Mesothelial cell of epicardium (in vitro differentiated cells): ENCODE results near the gene SVOP. TPM values are rescaled to one million over a fixed set of nuclear protein-coding genes. Genes with fewer than 3 reads are reported as not detected.

ENCODE experiments used
- DNase-seq, 2 experiments: peaks; one replicate each; pipeline ENCODE4 v3.0.0; 2021; ENCODE audit warnings: low spot score in 2 of 2; ENCODE audit not compliant: unreplicated experiment in 2 of 2
- H3K27ac Mint-ChIP-seq: 2 replicates; pipeline ENCODE4 v1.8.0; 2021; ENCODE audit warnings: mixed read lengths
- H3K27me3 Mint-ChIP-seq: 2 replicates; pipeline ENCODE4 v1.8.0; 2021; ENCODE audit warnings: low read depth, mixed read lengths
- H3K36me3 Mint-ChIP-seq: 2 replicates; pipeline ENCODE4 v1.8.0; 2021; ENCODE audit warnings: mixed read lengths
- H3K4me1 Mint-ChIP-seq: 2 replicates; pipeline ENCODE4 v1.8.0; 2021; ENCODE audit warnings: mixed read lengths
- H3K4me3 Mint-ChIP-seq: 2 replicates; pipeline ENCODE4 v1.8.0; 2021; ENCODE audit warnings: mild to moderate bottlenecking, moderate library complexity, mixed read lengths
- H3K9me3 Mint-ChIP-seq: 2 replicates; pipeline ENCODE4 v1.8.0; 2021; ENCODE audit warnings: mixed read lengths
- CTCF ChIP-seq: fragments of 200-600 bp; sonication (generic); IDR thresholded peaks from one replicate; pipeline ENCODE4 v1.5.0; 2021; ENCODE audit warnings: antibody characterized with exemption; ENCODE audit not compliant: unreplicated experiment
- total RNA-seq: library from RNA; stranded (reverse); gene quantifications from 3 replicates; pipeline ENCODE4 v1.2.1, GENCODE V29; 2021

Gene SVOP
- total RNA-seq, 1 donor from 2014 or later = not detected

- Mint-ChIP-seq H3K36me3 (no peaks in the 10 kb centered on the region), H3K9me3 (no peaks in the 10 kb centered on the region), H3K4me3 (no peak overlapping the region), H3K27ac (no peak overlapping the region), H3K4me1 (no peaks in the 10 kb centered on the region), H3K27me3 (peaks cover 28% of the 10 kb centered on the region)
- TF ChIP-seq CTCF = no peak
- no peak for DNase-seq
Measured at GRCh38 chr12:109018296-109018695, 2.6 kb downstream of the SVOP start.

- no peaks in the 10 kb centered on the region for H3K36me3 Mint-ChIP-seq
- peaks cover 31% of the 10 kb centered on the region for H3K27me3 Mint-ChIP-seq
- H3K4me1 Mint-ChIP-seq = no peaks in the 10 kb centered on the region
- DNase-seq = no peak
- no peak overlapping the region for H3K27ac Mint-ChIP-seq
- no peak overlapping the region for H3K4me3 Mint-ChIP-seq
- H3K9me3 Mint-ChIP-seq = no peaks in the 10 kb centered on the region
- TF ChIP-seq CTCF = no peak
Measured at GRCh38 chr12:109016978-109017377, 3.9 kb downstream of the SVOP start.

GRCh38 chr12:109016016-109016415 lies 4.9 kb downstream of the SVOP start:
- no peak for TF ChIP-seq CTCF
- DNase-seq = no peak
- H3K27ac Mint-ChIP-seq = no peak overlapping the region
- no peaks in the 10 kb centered on the region for H3K9me3 Mint-ChIP-seq
- peaks cover 39% of the 10 kb centered on the region for H3K27me3 Mint-ChIP-seq
- no peaks in the 10 kb centered on the region for H3K36me3 Mint-ChIP-seq
- no peak overlapping the region for H3K4me3 Mint-ChIP-seq
- no peaks in the 10 kb centered on the region for H3K4me1 Mint-ChIP-seq

- peaks cover 37% of the 10 kb centered on the region for H3K27me3 Mint-ChIP-seq
- no peak for DNase-seq
Measured at GRCh38 chr12:109014984-109015765, 5.7 kb downstream of the SVOP start.

GRCh38 chr12:109010259-109010658 lies 10.6 kb downstream of the SVOP start:
- peaks cover 46% of the 10 kb centered on the region for H3K27me3 Mint-ChIP-seq
- no peaks in the 10 kb centered on the region for H3K4me1 Mint-ChIP-seq
- no peaks in the 10 kb centered on the region for H3K9me3 Mint-ChIP-seq
- DNase-seq = no peak
- H3K36me3 Mint-ChIP-seq = no peaks in the 10 kb centered on the region
- H3K27ac Mint-ChIP-seq = no peak overlapping the region
- no peak overlapping the region for H3K4me3 Mint-ChIP-seq
- TF ChIP-seq CTCF = no peak

More at GRCh38 chr12:109014984-109015765, 5.7 kb downstream of the SVOP start:
- Mint-ChIP-seq H3K9me3 (no peaks in the 10 kb centered on the region), H3K36me3 (no peaks in the 10 kb centered on the region), H3K27ac (no peak overlapping the region), H3K4me3 (no peak overlapping the region), H3K4me1 (no peaks in the 10 kb centered on the region)
- no peak for TF ChIP-seq CTCF
